Chondrocyte (in vitro differentiated cells): Measurements from ENCODE around the gene SPTLC2. TPM values are rescaled to one million over a fixed set of nuclear protein-coding genes. Genes with fewer than 3 reads are reported as not detected.
A peak's percentile ranks its signal among the peaks of the same experiment; 100 is the strongest.

ENCODE experiments used
- DNase-seq: peaks from one replicate; pipeline ENCODE4 v3.0.0; 2021; ENCODE audit warnings: mixed read lengths, low spot score
- H3K27ac Mint-ChIP-seq: one replicate; pipeline ENCODE4 v1.8.0; 2021; ENCODE audit warnings: mild to moderate bottlenecking, moderate library complexity, mixed read lengths; ENCODE audit not compliant: unreplicated experiment
- H3K27me3 Mint-ChIP-seq: 2 replicates; pipeline ENCODE4 v1.8.0; 2021; ENCODE audit warnings: low read depth, mixed read lengths
- H3K36me3 Mint-ChIP-seq: 2 replicates; pipeline ENCODE4 v1.8.0; 2021; ENCODE audit warnings: low read depth, mixed read lengths
- H3K4me1 Mint-ChIP-seq: 2 replicates; pipeline ENCODE4 v1.8.0; 2021; ENCODE audit warnings: low read depth, mild to moderate bottlenecking, mixed read lengths
- H3K4me3 Mint-ChIP-seq: one replicate; pipeline ENCODE4 v1.8.0; 2021; ENCODE audit warnings: mild to moderate bottlenecking, moderate library complexity, mixed read lengths; ENCODE audit not compliant: unreplicated experiment
- H3K9me3 Mint-ChIP-seq: 2 replicates; pipeline ENCODE4 v1.8.0; 2021; ENCODE audit warnings: low read depth, mixed read lengths
- total RNA-seq: library from RNA; stranded (reverse); gene quantifications from 3 replicates; pipeline ENCODE4 v1.2.1, GENCODE V29; 2021
- TF ChIP-seq, protein P1 (sequence below): fragments of 200-600 bp; sonication (generic); IDR thresholded peaks from 2 replicates; pipeline ENCODE4 v1.5.0; 2021; ENCODE audit warnings: antibody characterized with exemption, mild to moderate bottlenecking, moderate library complexity

SPTLC2 gene
- total RNA-seq, 1 donor from 2014 or later: 29.1 TPM

DNA sequence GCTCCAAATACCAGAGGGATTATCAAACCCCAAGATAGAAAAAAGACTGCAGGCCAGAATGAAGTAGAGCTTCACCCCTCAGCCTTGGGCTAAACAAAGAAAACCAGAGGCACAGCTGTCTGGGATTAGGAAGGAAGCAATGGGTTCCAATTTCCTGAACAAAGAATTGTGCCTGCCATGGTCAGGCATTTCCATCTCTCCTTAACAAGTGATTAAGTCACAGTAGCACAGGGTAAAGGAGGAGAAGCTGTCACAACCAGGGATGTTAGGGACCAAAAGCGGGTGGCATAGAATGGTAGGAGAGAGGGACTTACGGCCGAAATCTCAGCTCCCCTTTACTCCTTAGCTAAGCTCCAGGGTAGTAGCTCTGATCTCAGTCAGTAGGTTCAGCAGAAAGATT, 33.9 kb downstream of the SPTLC2 start:
- no peak overlapping the region for H3K27ac Mint-ChIP-seq
- TF ChIP-seq, protein P1, sequence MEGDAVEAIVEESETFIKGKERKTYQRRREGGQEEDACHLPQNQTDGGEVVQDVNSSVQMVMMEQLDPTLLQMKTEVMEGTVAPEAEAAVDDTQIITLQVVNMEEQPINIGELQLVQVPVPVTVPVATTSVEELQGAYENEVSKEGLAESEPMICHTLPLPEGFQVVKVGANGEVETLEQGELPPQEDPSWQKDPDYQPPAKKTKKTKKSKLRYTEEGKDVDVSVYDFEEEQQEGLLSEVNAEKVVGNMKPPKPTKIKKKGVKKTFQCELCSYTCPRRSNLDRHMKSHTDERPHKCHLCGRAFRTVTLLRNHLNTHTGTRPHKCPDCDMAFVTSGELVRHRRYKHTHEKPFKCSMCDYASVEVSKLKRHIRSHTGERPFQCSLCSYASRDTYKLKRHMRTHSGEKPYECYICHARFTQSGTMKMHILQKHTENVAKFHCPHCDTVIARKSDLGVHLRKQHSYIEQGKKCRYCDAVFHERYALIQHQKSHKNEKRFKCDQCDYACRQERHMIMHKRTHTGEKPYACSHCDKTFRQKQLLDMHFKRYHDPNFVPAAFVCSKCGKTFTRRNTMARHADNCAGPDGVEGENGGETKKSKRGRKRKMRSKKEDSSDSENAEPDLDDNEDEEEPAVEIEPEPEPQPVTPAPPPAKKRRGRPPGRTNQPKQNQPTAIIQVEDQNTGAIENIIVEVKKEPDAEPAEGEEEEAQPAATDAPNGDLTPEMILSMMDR: no peak
- DNase-seq: no peak
- peaks cover 32% of the 10 kb centered on the region for H3K4me1 Mint-ChIP-seq
- H3K9me3 Mint-ChIP-seq: no peaks in the 10 kb centered on the region
- no peaks in the 10 kb centered on the region for H3K27me3 Mint-ChIP-seq
- H3K4me3 Mint-ChIP-seq: no peak overlapping the region
- no peaks in the 10 kb centered on the region for H3K36me3 Mint-ChIP-seq

DNA sequence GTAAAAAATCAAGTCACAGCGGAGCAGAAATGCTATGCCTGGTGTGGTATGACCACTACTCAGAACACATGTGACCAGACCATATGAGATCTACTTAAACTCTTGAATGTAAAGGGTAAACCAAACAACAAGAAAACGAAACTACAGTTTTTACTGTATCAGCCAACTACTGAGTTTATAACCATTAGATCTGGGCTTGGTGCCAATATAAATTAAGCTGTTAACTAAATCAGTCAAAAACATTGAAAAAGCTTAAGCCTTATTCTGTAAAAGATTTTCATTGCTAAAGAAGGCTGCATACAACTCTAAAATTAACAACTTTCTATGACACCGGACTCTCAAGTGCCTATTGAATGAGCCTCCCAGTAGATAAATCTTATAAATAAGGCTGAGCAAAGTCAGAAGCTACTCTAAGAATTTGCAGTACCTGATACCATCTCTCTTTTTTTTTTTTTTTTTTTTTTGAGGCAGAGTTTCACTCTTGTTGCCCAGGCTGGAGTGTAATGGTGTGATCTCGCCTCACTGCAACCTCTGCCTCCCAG, 35.4 kb downstream of the SPTLC2 start:
- Mint-ChIP-seq H3K4me1 (peaks cover 32% of the 10 kb centered on the region), H3K27me3 (no peaks in the 10 kb centered on the region), H3K4me3 (peak overlapping the region; percentile 47), H3K36me3 (peaks cover 3% of the 10 kb centered on the region), H3K9me3 (no peaks in the 10 kb centered on the region), H3K27ac (peak overlapping the region; percentile 88)
- DNase-seq: no peak
- TF ChIP-seq, protein P1: no peak

DNA sequence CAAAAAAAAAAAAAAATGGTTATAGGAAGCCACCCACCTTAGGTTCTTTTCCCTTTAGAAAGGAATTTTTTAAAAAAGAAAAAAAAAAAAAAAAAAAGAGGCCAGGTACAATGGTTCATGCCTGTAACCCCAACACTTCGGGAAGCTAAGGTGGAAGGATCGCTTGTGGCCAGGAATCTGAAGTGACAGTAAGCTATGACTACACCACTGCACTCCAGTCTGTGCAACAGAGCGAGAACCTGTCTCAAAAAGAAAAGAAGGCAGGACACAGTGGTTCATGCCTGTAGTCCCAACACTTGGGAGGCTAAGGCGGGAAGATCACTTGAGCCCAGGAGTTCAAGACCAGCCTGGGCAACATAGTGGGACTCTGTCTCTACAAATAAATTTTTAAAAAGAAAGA, 36.0 kb downstream of the SPTLC2 start:
- Mint-ChIP-seq H3K27me3 (no peaks in the 10 kb centered on the region), H3K9me3 (no peaks in the 10 kb centered on the region), H3K27ac (peak overlapping the region; percentile 88), H3K36me3 (peaks cover 3% of the 10 kb centered on the region), H3K4me3 (peak overlapping the region; percentile 41), H3K4me1 (peaks cover 35% of the 10 kb centered on the region)
- DNase-seq: no peak
- TF ChIP-seq, protein P1: no peak

DNA sequence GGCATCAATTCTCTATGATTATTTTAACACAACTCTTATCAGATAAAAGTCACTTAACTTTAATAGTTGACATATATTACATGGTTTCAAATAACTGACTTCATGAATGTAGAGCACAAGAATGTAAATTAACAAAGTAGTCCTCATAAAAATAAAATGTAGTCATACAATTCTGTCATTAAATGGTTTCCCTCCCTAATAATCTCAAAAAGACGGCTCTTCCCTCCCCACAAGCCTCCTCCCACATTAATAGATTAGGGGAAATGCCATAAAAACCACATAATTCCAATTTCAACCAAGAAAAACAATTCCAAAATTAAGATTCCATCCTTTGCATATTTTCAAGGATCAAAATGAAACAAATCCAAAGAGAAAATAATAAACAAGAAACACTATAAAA, 36.7 kb downstream of the SPTLC2 start:
- Mint-ChIP-seq H3K36me3 (peaks cover 3% of the 10 kb centered on the region), H3K27me3 (no peaks in the 10 kb centered on the region), H3K9me3 (no peaks in the 10 kb centered on the region), H3K27ac (peak overlapping the region; percentile 73), H3K4me3 (no peak overlapping the region), H3K4me1 (peaks cover 39% of the 10 kb centered on the region)
- TF ChIP-seq, protein P1: no peak
- no peak for DNase-seq

DNA sequence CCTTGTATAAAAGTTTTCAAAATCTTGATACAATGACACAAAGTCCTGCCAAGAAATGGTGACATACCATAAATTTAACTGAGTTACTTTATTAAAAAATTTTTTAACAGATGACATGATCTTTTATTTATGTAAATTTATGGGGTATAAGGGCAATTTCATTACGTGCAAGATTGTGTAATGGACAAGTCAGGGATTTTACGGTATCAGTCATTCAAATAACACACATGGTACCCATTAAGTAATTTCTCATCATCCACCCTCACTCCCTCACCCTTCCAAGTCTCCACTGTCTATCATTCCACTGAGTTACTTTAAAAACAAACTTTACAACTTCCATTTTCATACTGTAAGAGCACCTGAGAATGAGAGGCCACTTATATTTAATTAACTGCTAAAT, 37.4 kb downstream of the SPTLC2 start:
- no peak for DNase-seq
- H3K4me3 Mint-ChIP-seq: no peak overlapping the region
- H3K27me3 Mint-ChIP-seq: no peaks in the 10 kb centered on the region
- peaks cover 3% of the 10 kb centered on the region for H3K36me3 Mint-ChIP-seq
- peaks cover 46% of the 10 kb centered on the region for H3K4me1 Mint-ChIP-seq
- peaks cover 1% of the 10 kb centered on the region for H3K9me3 Mint-ChIP-seq
- no peak overlapping the region for H3K27ac Mint-ChIP-seq
- TF ChIP-seq, protein P1: no peak
